Measurements from ENCODE around the gene ATP8A2.

Gene ATP8A2

DNA sequence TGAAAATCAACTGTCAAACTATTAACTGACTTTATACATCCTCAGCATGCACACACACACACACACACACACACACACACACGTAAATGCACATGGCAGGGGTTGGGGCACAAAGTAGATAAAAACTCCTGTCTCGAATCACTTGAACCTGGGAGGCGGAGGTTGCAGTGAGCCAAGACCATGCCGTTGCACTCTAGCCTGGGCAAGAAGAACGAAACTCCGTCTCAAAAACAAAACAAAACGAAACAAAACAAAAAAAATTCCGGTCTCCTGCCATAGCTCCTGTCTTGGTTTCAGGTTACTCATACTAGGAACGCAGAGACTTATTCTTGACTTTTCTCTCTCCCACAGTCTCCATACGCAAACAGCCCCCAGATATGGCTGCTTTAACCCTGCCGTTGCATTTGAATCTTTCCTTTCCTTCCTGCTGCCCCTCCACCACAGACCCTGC, 531.1 kb downstream of the ATP8A2 start:
- in situ Hi-C loops (cut with MboI; ENCODE audit: low sequenced_read_pairs) = no loop called here

DNA sequence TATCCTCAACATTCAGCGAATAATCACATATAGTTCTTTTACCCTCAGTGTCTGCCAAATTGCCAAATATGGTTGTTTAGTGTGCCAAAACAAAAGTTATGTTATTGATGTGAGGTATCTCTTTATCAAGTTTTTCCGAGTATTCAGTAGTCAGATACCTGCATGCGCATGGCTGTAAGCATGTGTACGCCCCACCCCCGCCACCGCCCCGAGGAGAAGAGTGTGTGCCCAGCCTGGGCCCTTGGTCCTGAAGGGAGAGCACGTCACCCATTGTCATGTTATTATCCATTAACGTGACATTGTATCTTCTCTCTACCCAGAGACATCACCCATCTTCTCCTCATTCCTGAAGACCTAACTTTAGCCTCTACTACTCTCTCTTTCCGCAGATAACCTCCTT, 533.1 kb downstream of the ATP8A2 start:
- in situ Hi-C loops (cut with MboI; ENCODE audit: low sequenced_read_pairs) = no loop called here

DNA sequence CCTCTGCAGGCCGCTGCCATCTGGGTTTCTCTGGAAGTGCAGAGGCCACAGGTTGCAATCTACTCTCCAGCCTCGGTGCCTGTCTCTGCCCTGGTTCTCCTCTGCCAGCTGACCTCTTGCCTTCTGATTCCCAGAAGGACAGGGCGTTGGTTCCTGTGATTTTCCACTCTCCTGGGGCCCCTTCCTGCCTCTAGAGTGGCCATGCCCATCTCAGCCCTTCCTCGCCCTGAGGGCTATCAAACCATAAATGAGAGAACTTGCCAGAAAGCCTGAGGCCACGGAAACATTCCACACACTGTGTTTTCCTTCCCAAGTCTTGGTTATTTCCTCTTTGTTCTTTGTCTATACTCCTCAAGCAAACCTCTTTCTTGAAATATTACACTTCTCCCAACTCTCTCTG, 533.8 kb downstream of the ATP8A2 start:
- in situ Hi-C loops (cut with MboI; ENCODE audit: low sequenced_read_pairs) = no loop called here

- in situ Hi-C loops (cut with MboI; ENCODE audit: low sequenced_read_pairs) = no loop called here
Measured at GRCh38 chr13:25906191-25906661, 534.5 kb downstream of the ATP8A2 start.

DNA sequence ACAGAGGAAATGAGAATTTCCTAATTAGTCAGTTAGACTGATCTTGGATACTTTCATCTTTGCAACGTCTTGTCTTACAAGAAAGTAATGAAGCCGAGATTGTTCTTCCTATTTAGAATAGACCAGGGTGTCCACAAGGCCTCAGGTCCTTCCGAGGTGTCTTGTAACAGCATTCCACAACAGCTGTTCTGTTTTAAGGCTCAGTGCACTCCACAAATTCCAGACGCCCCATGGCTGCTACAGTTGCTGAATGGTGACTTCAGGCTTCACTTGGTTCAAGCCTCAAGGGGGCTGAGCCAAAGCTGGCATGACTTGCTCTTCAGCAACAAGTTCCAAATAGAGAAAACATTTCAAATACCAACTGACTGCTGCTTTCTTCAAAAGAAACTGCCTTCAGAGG, 536.6 kb downstream of the ATP8A2 start:
- in situ Hi-C loops (cut with MboI; ENCODE audit: low sequenced_read_pairs) = no loop called here

DNA sequence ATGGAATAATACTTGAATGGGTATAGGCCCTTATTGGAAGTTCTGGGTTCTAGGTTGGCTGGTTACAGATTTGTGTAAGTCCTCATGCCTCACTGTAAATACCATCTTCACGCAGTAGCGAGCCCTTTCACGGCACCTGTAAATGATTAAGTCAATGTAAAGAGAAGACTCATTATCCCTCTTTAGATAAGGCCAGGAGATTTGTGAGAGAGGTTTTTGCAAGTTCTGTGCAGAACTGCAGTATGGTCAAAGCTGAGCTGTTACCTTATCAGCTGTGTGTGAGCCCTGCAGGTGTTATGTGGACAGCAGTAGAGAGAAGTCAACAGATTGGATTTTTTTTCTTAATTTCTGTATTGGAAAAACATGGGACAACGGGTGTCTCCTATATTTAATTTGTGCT, 538.5 kb downstream of the ATP8A2 start:
- in situ Hi-C loops (cut with MboI; ENCODE audit: low sequenced_read_pairs) = no loop called here

- in situ Hi-C loops (cut with MboI; ENCODE audit: low sequenced_read_pairs) = no loop called here
Measured at GRCh38 chr13:25910991-25911419, 539.2 kb downstream of the ATP8A2 start.

DNA sequence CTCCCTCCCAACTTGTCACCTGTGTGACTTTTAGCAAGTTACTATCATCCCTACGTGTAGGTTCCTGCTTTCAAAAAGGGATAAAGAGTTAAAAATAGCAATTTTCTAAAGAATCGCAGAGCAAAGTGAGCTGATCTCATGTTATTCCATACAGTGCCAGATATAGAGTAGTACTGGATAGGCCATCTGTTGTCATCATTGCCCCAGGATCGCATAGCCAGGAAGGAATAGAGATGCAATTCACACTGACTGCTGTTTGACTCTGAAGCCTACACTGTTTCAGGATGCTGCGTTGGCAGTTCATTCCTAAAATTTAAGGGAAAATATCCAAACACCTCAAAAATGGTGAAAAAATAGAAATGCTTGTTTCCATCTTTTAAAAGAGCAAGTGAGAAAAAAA, 541.2 kb downstream of the ATP8A2 start:
- in situ Hi-C loops (cut with MboI; ENCODE audit: low sequenced_read_pairs) = no loop called here

DNA sequence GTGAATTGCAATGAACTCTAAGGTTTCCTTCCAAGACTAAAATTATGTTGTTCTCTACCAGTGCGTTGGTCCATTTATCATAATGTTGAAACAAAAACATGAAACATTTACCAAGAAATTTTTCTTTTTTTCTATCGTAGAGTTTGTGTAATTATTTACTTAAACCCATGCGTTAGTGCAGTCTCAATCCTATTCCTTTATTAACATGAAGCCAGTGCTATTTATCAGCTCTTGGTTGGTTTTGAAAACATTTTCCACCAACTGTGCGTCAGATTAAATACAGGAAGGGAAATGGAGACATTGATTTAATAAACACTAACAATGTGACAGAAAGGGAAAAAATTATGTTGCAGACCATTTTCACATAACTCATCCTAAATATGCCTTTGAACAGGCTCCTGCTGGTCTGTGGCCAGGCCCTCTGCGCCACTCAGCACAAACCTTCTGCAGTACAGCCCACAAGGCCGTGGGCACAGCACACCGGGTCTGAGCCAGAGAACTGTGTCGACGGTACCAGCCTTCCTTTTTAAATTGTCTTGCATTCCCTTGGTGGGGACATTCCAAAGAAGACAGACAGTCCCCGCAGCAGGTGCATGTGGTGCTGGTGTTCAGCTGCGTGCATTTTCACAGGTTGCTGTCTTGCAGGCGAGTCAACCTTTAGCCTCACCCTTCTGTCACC, 544.2 kb downstream of the ATP8A2 start:
- in situ Hi-C loops (cut with MboI; ENCODE audit: low sequenced_read_pairs) = no loop called here

- in situ Hi-C loops (cut with MboI; ENCODE audit: low sequenced_read_pairs) = no loop called here
Measured at GRCh38 chr13:25920277-25920676, 548.5 kb downstream of the ATP8A2 start.

DNA sequence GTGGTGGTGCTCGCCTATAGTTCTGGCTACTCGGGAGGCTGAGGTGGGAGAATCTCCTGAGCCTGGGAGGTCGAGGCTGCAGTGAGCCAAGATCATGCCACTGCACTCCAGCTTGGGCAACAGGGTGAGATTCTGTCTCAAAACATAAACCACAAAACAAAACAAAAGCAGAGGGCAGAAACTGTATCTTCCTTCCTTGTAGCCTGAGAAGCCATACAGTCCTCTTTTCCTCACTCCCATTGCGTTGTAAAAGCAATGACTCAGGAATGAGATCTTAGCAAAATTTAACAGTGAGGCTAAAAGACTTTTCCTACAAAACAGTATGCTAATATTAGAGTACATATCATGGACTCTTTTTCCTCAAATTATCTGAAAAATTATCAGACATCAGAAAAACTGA, 549.2 kb downstream of the ATP8A2 start:
- in situ Hi-C loops (cut with MboI; ENCODE audit: low sequenced_read_pairs) = no loop called here

- in situ Hi-C loops (cut with MboI; ENCODE audit: low sequenced_read_pairs) = no loop called here
Measured at GRCh38 chr13:25922376-25922775, 550.6 kb downstream of the ATP8A2 start.

GRCh38 chr13:25923217-25924085, 551.7 kb downstream of the ATP8A2 start:
- in situ Hi-C loops (cut with MboI; ENCODE audit: low sequenced_read_pairs) = no loop called here

GRCh38 chr13:25927363-25927762, 555.6 kb downstream of the ATP8A2 start:
- in situ Hi-C loops (cut with MboI; ENCODE audit: low sequenced_read_pairs) = no loop called here

- in situ Hi-C loops (cut with MboI; ENCODE audit: low sequenced_read_pairs) = no loop called here
Measured at GRCh38 chr13:25927932-25928331, 556.2 kb downstream of the ATP8A2 start.

DNA sequence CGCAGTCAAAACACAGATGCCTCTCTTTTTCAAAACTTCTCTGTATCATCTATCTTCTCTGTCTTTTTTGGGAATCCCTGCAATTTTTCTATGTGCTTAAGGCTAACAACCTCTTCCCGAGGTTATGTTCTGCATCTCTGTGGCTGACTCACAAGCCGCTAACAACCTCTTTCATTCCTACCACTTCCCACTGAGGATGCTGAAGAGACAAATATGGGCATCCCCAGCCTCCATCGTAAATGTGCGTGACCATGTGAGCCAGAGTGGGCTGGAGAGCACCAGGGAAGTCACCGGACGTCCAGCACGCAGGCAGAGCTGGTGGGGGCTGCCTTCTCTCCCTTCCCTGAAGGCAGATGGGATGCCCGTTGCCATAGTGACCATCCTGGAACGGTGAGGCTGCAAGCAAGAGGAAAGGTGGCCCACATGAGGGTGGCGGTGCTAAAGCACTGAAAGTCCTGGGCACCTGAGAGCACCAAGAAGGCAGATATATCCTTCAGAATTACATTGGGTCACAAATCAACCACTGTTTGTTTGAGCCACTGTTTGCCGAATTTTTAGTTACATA, 557.2 kb downstream of the ATP8A2 start:
- in situ Hi-C loops (cut with MboI; ENCODE audit: low sequenced_read_pairs) = no loop called here

DNA sequence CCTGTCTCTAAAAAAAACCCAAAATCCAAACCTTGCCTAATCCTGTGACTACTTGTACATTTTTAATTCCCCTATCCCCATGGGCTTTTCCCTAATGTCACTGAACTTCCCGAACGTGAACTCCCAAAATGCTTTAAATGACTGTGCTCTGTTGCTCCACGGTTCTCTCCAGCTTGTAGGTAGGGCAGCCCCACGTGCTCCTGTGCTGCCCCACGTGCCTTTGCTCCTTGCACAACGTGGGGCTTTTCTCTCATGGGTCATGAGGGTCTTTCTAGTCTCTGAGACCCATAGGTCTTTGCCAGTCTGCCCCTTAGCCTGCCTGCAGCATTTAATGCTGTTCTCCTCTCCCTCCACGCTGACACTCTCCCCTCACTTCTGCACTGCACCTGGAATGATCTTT, 558.0 kb downstream of the ATP8A2 start:
- in situ Hi-C loops (cut with MboI; ENCODE audit: low sequenced_read_pairs) = no loop called here

DNA sequence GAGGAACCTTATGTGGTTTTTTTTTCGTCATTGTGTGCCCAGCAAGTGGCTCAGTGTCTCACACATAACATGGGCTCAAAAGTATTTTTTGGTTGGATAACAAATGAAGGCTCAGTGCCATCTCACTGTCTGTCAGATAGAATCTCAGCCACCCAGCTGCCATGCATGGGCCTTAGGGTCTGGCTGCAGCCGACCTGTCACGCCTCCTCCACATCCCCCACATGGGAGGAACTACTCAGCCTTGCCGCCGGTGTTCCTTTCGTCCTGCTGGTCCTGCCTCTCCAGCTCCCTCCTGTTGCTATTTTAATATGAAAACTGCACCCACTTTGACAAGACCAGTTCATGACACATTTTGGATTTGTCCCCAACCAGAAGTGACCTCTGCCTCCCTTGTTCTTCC, 558.9 kb downstream of the ATP8A2 start:
- in situ Hi-C loops (cut with MboI; ENCODE audit: low sequenced_read_pairs) = no loop called here

GRCh38 chr13:25932365-25932764, 560.6 kb downstream of the ATP8A2 start:
- in situ Hi-C loops (cut with MboI; ENCODE audit: low sequenced_read_pairs) = no loop called here

DNA sequence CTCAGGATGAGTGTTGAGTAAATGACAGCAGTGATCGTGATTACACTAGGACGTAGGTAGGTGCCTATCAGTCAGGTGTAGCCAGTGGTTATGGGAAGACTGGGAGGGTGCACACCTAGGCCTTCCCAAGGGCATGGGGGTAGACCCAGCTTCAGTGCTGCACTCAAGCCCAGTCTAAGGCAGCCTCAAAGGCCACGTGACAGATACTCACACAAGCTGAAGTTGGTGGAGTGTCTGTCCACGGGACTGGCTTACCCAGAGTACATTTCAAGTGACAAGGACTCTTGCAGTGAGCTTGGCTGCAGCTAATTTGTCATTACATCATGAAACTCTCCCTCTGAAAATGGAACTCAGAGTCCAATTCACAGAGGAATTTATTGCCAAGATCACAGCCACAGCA, 561.7 kb downstream of the ATP8A2 start:
- in situ Hi-C loops (cut with MboI; ENCODE audit: low sequenced_read_pairs) = no loop called here

DNA sequence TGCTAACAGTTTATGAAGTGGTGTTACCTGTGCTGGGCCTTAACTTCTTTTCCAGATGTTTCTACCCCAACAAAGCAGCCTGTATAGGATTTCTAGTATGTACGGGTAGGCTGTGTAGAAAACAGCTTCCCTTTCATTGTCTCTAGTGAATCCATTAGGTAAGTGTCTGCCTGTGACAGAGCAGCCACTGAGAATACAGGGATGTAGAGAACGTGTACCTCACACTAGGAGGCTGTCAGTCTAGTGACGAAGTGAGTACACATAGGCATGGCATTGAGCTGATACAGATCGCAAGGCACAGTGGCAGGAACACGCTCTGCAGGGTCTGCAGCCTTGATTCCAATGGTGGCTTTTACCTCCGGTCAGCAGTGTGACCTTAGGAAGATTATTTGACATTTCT, 562.4 kb downstream of the ATP8A2 start:
- in situ Hi-C loops (cut with MboI; ENCODE audit: low sequenced_read_pairs) = no loop called here
